HEK293T (cell line): ENCODE measurements around the gene LCE3B.

ENCODE experiments used
- CTCF ChIA-PET: fragments of 350-600 bp; formaldehyde crosslinking; extraction: SDS; loops from one replicate; lab custom pipeline; 2021; ENCODE audit warnings: antibody characterized with exemption, inconsistent platforms; lab: Yijun Ruan, JAX
- POLR2A ChIA-PET: fragments of 350-600 bp; formaldehyde crosslinking; extraction: SDS; loops from one replicate; lab custom pipeline; 2020; ENCODE audit warnings: antibody characterized with exemption, inconsistent platforms; lab: Yijun Ruan, JAX
- DNase-seq: peaks from one replicate; pipeline ENCODE4 v3.0.0; 2012; ENCODE audit warnings: mixed read lengths; ENCODE audit errors: extremely low spot score
- ARNT ChIP-seq: fragments of 450-650 bp; IDR thresholded peaks from 2 replicates; pipeline ENCODE4 v1.6.1; 2017; ENCODE audit warnings: mild to moderate bottlenecking
- BHLHE40 ChIP-seq: fragments of 450-650 bp; IDR thresholded peaks from 2 replicates; pipeline ENCODE4 v1.6.1; 2016; ENCODE audit warnings: mild to moderate bottlenecking, moderate library complexity, borderline replicate concordance
- CTBP1 ChIP-seq: fragments of 450-650 bp; IDR thresholded peaks from 2 replicates; pipeline ENCODE4 v1.6.1; 2016; ENCODE audit warnings: borderline replicate concordance
- ELF4 ChIP-seq: fragments of 450-650 bp; IDR thresholded peaks from 2 replicates; pipeline ENCODE4 v1.6.1; 2017; ENCODE audit warnings: antibody characterized with exemption
- FOXK2 ChIP-seq: fragments of 450-650 bp; IDR thresholded peaks from 2 replicates; pipeline ENCODE4 v1.6.1; 2016; ENCODE audit warnings: mild to moderate bottlenecking
- FOXM1 ChIP-seq: fragments of 450-650 bp; IDR thresholded peaks from 2 replicates; pipeline ENCODE4 v1.6.1; 2017; ENCODE audit warnings: mild to moderate bottlenecking, borderline replicate concordance
- HDGF ChIP-seq: fragments of 450-650 bp; IDR thresholded peaks from 2 replicates; pipeline ENCODE4 v1.6.1; 2017; ENCODE audit warnings: antibody characterized with exemption, borderline replicate concordance
- L3MBTL2 ChIP-seq: fragments of 450-650 bp; conservative IDR thresholded peaks from 2 replicates; pipeline ENCODE4 v1.6.1; 2016; ENCODE audit warnings: mild to moderate bottlenecking
- LEF1 ChIP-seq: fragments of 450-650 bp; IDR thresholded peaks from 2 replicates; pipeline ENCODE4 v1.6.1; 2017; ENCODE audit warnings: mild to moderate bottlenecking, borderline replicate concordance
- NFRKB ChIP-seq: fragments of 450-650 bp; IDR thresholded peaks from 2 replicates; pipeline ENCODE4 v1.6.1; 2016; ENCODE audit warnings: mild to moderate bottlenecking, moderate library complexity
- PKNOX1 ChIP-seq: fragments of 450-650 bp; IDR thresholded peaks from 2 replicates; pipeline ENCODE4 v1.6.1; 2016
- SP1 ChIP-seq: fragments of 450-650 bp; IDR thresholded peaks from 2 replicates; pipeline ENCODE4 v1.6.1; 2017
- SUZ12 ChIP-seq: fragments of 450-650 bp; IDR thresholded peaks from 2 replicates; pipeline ENCODE4 v1.6.1; 2016; ENCODE audit warnings: mild to moderate bottlenecking
- TARDBP ChIP-seq: fragments of 450-650 bp; IDR thresholded peaks from 2 replicates; pipeline ENCODE4 v1.6.1; 2016
- ZNF384 ChIP-seq: fragments of 450-650 bp; IDR thresholded peaks from 2 replicates; pipeline ENCODE4 v1.6.1; 2016

The LCE3B gene

DNA sequence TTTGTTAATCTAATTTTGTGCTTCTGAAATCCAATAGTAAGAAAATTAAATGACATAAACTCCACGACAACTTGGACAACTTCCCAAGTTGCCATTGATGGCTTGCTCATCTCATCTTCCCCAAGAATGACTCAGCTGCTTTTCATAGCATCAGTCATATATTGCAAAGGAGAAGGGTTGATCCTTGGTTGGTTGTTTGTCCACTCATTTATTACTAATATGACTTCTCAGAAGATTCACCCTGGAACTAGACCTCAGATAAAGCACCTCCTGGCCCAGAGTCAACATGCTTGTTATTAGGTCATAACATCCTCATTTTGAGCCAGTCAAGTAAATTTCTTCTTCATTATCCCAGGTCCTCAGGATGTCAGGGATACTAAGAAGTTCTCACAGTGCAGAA, 31.0 kb upstream of the LCE3B start:
- POLR2A ChIA-PET = no interaction called here
- TF ChIP-seq FOXM1 (no peak), SP1 (no peak), CTBP1 (no peak), L3MBTL2 (no peak), PKNOX1 (no peak), ELF4 (no peak), NFRKB (no peak), FOXK2 (no peak), HDGF (no peak)
- CTCF ChIA-PET = no interaction called here
- no peak for DNase-seq

DNA sequence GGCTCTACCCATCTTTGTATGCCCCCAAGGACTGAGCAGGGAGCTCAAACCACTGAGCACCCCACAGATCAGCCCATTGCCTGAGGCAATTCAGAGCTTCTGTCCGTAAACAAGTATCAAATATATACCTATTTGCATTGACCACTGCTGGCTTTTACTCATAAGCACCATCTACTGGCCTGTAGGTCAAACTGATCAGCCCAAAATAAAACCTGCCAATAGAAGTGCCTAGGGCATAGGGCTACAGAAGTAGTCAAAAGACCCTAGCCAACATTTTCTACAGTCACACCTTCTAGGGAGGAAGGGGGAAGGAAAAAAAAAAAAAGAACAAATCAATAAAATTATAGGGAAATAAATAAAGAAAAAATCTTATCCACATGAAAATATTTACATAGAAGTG, 28.0 kb upstream of the LCE3B start:
- no peak for DNase-seq
- ChIA-PET POLR2A (no interaction called here), CTCF (no interaction called here)
- TF ChIP-seq L3MBTL2 (no peak), LEF1 (no peak), HDGF (no peak)

- CTCF ChIA-PET = no interaction called here
- DNase-seq = no peak
- POLR2A ChIA-PET = no interaction called here
- TF ChIP-seq PKNOX1 = no peak
Observed at GRCh38 chr1:152596986-152597385, 16.6 kb upstream of the LCE3B start.

DNA sequence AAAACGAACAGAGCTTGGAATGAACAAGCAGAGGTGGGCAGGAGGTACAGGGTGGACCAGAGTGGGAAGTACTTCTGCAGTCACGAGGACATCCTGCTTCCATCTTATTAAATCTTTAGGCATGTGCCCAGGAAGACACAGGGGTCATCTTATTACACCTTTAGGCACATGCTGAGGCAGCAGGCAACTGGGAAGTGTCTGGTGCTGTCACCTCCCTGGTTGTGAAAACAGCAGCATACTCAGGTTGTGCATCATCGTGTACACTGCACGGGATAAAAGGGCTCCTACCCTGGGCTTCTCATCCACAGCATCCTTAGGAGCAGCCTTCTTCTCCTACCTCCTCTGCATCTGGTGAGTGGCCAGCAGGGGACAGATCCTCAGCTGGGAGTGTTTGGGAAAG, 13.7 kb upstream of the LCE3B start, which contains the start of gene LCE3C:
Gene LCE3C (plus strand): TSS at position 301 of the 400 bp plus-strand sequence. CDS start 498 bp downstream, outside the sequence.
- ChIA-PET POLR2A (no interaction called here), CTCF (no interaction called here)
- TF ChIP-seq SUZ12 = no peak
- no peak for TF ChIP-seq FOXM1
- TF ChIP-seq TARDBP = no peak
- no peak for TF ChIP-seq LEF1
- no peak for TF ChIP-seq NFRKB
- no peak for TF ChIP-seq L3MBTL2
- TF ChIP-seq ZNF384 = no peak
- no peak for TF ChIP-seq PKNOX1
- no peak for TF ChIP-seq SP1
- no peak for TF ChIP-seq CTBP1
- TF ChIP-seq ELF4 = no peak
- no peak for TF ChIP-seq BHLHE40
- no peak for DNase-seq

DNA sequence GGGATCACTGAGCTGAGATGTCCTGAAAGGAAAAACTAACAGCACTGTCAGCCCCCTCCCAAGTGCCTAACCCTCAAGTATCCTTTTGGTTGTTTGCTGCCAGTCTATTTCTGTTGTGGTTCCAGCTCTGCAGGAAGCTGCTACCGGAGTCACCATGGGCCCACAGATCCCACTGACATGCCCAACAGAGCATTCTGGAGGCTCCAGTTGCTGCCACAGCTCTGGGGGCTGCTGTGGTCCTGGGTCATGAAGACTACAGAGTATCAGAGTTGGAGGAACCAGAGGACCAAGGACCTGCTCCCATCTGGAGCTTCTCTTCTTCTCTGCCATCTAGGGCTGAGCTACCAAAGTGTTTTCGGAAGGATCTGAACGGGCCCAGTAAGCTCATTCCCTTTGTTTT, 8.4 kb downstream of the LCE3B start:
- ChIA-PET POLR2A (no interaction called here), CTCF (interaction anchor here (0.6 to 1.2 kb wide), 2 partner anchors 31 to 43 kb away, joined by 4 read pairs; no protein-coding TSS in a partner anchor)
- peak; percentile 3 for DNase-seq
- no peak for TF ChIP-seq ELF4
- no peak for TF ChIP-seq ZNF384
- TF ChIP-seq ARNT = no peak
- no peak for TF ChIP-seq HDGF
- TF ChIP-seq NFRKB = no peak
- no peak for TF ChIP-seq SP1

DNA sequence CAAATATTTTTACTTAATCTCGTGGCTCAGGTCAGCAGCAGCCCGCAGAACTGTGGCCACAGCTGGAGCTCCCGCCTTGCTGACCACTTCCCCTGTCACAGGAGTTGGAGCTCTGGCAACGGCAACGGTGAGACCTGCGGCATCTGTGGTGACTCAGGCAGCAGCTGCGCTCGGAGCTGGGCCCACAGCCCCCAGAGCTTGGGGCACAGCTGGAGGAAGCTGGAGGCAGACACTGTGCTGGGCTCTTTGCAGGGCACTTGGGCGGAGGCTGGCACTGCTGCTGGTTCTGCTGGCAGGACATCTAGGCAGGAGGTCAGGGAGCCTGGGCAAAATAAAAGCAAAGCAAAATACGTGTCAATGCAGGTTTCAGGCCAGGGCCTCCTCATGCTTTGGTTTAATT, 9.2 kb downstream of the LCE3B start, which contains the start of gene LCE3A:
Gene LCE3A (minus strand): TSS at position 301 of the 400 bp plus-strand sequence. CDS start 0 bp downstream, at position 301.
- TF ChIP-seq CTBP1 (no peak), PKNOX1 (no peak), FOXM1 (no peak), LEF1 (no peak), NFRKB (no peak), FOXK2 (no peak), ZNF384 (no peak), SUZ12 (no peak), TARDBP (no peak)
- DNase-seq = peak; percentile 2
- POLR2A ChIA-PET = no interaction called here
- CTCF ChIA-PET = interaction anchor here (1.0 to 1.3 kb wide), 3 partner anchors 13 to 44 kb away, joined by 3 to 4 read pairs (median 4); no protein-coding TSS in a partner anchor

DNA sequence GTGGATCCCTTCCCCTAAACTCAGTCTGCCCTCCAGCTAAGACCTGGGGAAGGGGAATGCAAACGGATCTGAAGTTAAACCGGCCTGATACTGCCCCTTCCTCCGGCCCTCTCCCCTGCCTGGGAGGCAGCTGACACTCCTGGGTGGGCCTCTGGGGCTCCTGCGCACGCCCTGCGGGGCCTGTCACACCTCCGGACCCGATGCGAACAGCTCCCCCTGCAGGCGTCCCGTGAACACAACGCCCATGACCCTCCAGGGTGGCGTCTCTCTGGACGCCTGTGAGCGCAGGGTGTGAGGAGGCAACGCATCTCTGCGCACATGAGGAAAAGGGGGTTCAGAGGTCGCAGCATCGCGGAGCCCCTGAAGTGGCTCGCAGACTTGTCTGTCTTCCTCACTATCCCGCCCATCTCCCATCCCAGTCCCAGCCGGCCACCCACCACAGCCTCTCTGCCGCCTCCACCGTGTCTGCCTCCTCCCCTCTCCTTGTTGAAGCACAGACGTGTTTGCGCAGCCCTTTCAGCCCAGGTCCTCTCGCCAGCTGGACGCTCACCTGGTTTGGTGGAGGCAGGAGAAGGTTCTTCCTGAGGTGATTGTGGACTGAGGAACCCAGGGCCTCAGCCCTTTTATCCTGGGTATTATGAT, 9.7 kb downstream of the LCE3B start:
- peak; percentile 69 for DNase-seq
- POLR2A ChIA-PET = no interaction called here
- TF ChIP-seq NFRKB = no peak
- CTCF ChIA-PET = interaction anchor here (1.0 to 1.3 kb wide), 3 partner anchors 13 to 45 kb away, joined by 3 to 4 read pairs (median 4); no protein-coding TSS in a partner anchor
